GM23338 (cell line): Measurements from ENCODE around the gene RNU6-7.

Experiments
- POLR2AphosphoS5 ChIP-seq: IDR thresholded peaks from 2 replicates; pipeline ENCODE4 v1.6.1; 2016; ENCODE audit warnings: antibody characterized with exemption, low read depth
- TF ChIP-seq, protein P1 (sequence below), 2 experiments: fragments of 200-600 bp in 1 of 2; sonication (generic) in 1 of 2; conservative IDR thresholded peaks; 2 replicates each; pipeline versions ENCODE4 v1.5.1 to v1.6.1; 2016 to 2017; ENCODE audit warnings: antibody characterized with exemption in 2 of 2, low read depth in 2 of 2, mild to moderate bottlenecking in 2 of 2, moderate library complexity in 1 of 2
- TF ChIP-seq, protein P2 (sequence below): IDR thresholded peaks from one replicate; pipeline ENCODE4 v1.6.1; 2018; ENCODE audit warnings: antibody characterized with exemption; ENCODE audit not compliant: unreplicated experiment

DNA sequence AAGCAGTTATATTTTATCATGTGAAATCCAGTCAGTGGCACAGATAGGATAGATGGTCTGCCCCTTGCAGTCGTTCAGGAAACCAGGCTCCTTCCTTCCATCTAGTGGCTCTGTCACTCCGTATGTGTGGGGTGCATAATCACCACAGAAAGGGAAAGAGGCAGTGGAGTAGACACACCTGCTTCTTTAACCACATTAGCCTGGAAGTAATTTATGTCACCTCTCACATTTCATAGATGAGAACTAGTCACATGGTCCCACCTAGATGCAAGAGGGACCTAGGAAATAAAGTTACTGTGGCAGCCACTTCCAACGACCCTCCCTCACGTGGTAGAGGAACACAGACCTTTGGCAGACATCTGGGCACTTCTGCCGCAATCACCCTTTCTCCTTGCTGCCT lies 15.5 kb downstream of the RNU6-7 start:
- TF ChIP-seq POLR2AphosphoS5: no peak
- TF ChIP-seq, protein P1, sequence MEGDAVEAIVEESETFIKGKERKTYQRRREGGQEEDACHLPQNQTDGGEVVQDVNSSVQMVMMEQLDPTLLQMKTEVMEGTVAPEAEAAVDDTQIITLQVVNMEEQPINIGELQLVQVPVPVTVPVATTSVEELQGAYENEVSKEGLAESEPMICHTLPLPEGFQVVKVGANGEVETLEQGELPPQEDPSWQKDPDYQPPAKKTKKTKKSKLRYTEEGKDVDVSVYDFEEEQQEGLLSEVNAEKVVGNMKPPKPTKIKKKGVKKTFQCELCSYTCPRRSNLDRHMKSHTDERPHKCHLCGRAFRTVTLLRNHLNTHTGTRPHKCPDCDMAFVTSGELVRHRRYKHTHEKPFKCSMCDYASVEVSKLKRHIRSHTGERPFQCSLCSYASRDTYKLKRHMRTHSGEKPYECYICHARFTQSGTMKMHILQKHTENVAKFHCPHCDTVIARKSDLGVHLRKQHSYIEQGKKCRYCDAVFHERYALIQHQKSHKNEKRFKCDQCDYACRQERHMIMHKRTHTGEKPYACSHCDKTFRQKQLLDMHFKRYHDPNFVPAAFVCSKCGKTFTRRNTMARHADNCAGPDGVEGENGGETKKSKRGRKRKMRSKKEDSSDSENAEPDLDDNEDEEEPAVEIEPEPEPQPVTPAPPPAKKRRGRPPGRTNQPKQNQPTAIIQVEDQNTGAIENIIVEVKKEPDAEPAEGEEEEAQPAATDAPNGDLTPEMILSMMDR (conservative IDR thresholded peaks at IDR 0.05; ENCODE audit: low read depth in 2 of 2): no peak
- TF ChIP-seq, protein P2, sequence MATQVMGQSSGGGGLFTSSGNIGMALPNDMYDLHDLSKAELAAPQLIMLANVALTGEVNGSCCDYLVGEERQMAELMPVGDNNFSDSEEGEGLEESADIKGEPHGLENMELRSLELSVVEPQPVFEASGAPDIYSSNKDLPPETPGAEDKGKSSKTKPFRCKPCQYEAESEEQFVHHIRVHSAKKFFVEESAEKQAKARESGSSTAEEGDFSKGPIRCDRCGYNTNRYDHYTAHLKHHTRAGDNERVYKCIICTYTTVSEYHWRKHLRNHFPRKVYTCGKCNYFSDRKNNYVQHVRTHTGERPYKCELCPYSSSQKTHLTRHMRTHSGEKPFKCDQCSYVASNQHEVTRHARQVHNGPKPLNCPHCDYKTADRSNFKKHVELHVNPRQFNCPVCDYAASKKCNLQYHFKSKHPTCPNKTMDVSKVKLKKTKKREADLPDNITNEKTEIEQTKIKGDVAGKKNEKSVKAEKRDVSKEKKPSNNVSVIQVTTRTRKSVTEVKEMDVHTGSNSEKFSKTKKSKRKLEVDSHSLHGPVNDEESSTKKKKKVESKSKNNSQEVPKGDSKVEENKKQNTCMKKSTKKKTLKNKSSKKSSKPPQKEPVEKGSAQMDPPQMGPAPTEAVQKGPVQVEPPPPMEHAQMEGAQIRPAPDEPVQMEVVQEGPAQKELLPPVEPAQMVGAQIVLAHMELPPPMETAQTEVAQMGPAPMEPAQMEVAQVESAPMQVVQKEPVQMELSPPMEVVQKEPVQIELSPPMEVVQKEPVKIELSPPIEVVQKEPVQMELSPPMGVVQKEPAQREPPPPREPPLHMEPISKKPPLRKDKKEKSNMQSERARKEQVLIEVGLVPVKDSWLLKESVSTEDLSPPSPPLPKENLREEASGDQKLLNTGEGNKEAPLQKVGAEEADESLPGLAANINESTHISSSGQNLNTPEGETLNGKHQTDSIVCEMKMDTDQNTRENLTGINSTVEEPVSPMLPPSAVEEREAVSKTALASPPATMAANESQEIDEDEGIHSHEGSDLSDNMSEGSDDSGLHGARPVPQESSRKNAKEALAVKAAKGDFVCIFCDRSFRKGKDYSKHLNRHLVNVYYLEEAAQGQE: no peak
